RWPE2 (cell line): ENCODE data around the gene MOGAT2.

ENCODE experiments used
- ATAC-seq: fragments of 200-7000 bp; cut with Tn5 transposase; 3 replicates; pipeline ENCODE4 v1.9.1; 2021; ENCODE audit warnings: low read depth
- DNase-seq: peaks from one replicate; pipeline ENCODE4 v3.0.0-alpha.2; 2020; ENCODE audit warnings: low spot score
- H3K27ac ChIP-seq: fragments of 450-650 bp; 2 replicates; pipeline ENCODE4 v1.5.1; 2017; ENCODE audit warnings: mild to moderate bottlenecking; ENCODE audit not compliant: poor library complexity, severe bottlenecking
- H3K27me3 ChIP-seq: fragments of 250-450 bp; sonication (Bioruptor Pico); 2 replicates; pipeline ENCODE4 v1.5.1; 2021; ENCODE audit warnings: mild to moderate bottlenecking, moderate library complexity; ENCODE audit not compliant: insufficient read depth, poor library complexity, severe bottlenecking
- H3K36me3 ChIP-seq: fragments of 250-450 bp; sonication (Bioruptor Pico); 2 replicates; pipeline ENCODE4 v1.5.1; 2020; ENCODE audit warnings: low read depth, mild to moderate bottlenecking, moderate library complexity
- H3K4me1 ChIP-seq: fragments of 250-450 bp; sonication (Bioruptor Pico); 2 replicates; pipeline ENCODE4 v1.5.1; 2021; ENCODE audit warnings: mild to moderate bottlenecking, moderate library complexity; ENCODE audit not compliant: insufficient read depth, poor library complexity, severe bottlenecking
- H3K4me3 ChIP-seq: fragments of 250-450 bp; sonication (Bioruptor Pico); 2 replicates; pipeline ENCODE4 v1.5.1; 2021; ENCODE audit warnings: mild to moderate bottlenecking, moderate library complexity; ENCODE audit not compliant: severe bottlenecking
- H3K9me3 ChIP-seq: fragments of 250-450 bp; sonication (Bioruptor Pico); 2 replicates; pipeline ENCODE4 v1.5.1; 2021; ENCODE audit warnings: mild to moderate bottlenecking, moderate library complexity; ENCODE audit not compliant: severe bottlenecking
- TF ChIP-seq, protein P1 (sequence below): fragments of 450-650 bp; IDR thresholded peaks from one replicate; pipeline ENCODE4 v1.5.1; 2017; ENCODE audit warnings: mild to moderate bottlenecking, moderate library complexity; ENCODE audit not compliant: poor library complexity, severe bottlenecking

The MOGAT2 gene

DNA sequence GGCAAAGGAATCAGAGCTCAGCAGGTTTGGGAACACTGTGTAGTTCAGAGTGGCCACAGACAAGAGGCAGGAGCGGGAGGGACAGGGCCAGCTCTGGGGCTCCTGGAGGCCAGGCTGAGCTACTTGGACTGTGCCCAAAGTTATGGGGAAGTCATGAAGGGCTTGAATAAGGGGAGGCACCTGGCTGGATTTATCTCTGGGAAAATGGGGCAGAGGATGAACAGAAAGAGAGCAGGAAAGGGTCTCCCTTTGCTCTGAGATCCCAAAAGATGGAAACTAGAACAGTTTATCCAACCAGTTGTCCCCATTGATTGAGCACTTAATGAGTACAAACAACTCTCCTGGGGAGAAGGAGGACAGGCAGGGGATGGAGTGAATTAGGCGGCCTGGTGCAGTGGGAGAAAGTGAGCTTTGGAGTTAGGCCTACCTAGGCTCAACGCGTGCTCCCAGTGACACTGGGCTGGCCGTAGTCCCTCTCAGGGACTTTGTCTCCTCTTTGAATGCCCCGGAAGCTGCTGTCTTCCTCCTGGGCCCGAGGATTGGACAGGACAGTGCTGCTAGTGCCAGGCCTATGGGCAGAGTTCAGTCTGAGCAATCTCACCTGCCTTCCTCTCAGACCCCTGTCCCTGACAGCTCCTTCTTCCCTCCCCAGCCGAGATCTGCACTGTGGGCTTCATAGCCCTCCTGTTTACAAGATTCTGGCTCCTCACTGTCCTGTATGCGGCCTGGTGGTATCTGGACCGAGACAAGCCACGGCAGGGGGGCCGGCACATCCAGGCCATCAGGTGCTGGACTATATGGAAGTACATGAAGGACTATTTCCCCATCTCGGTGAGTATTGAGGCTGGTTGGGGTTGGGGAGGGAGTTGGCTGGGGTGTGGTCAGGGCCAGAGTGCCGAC is 2.0 kb downstream of the MOGAT2 start:
- ATAC-seq, result no peak
- no peak for DNase-seq
- Histone ChIP-seq H3K4me1 (no peaks in the 10 kb centered on the region), H3K27ac (no peak overlapping the region), H3K27me3 (no peaks in the 10 kb centered on the region), H3K36me3 (no peaks in the 10 kb centered on the region), H3K9me3 (no peaks in the 10 kb centered on the region), H3K4me3 (no peak overlapping the region)
- TF ChIP-seq, protein P1, sequence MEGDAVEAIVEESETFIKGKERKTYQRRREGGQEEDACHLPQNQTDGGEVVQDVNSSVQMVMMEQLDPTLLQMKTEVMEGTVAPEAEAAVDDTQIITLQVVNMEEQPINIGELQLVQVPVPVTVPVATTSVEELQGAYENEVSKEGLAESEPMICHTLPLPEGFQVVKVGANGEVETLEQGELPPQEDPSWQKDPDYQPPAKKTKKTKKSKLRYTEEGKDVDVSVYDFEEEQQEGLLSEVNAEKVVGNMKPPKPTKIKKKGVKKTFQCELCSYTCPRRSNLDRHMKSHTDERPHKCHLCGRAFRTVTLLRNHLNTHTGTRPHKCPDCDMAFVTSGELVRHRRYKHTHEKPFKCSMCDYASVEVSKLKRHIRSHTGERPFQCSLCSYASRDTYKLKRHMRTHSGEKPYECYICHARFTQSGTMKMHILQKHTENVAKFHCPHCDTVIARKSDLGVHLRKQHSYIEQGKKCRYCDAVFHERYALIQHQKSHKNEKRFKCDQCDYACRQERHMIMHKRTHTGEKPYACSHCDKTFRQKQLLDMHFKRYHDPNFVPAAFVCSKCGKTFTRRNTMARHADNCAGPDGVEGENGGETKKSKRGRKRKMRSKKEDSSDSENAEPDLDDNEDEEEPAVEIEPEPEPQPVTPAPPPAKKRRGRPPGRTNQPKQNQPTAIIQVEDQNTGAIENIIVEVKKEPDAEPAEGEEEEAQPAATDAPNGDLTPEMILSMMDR, result no peak

DNA sequence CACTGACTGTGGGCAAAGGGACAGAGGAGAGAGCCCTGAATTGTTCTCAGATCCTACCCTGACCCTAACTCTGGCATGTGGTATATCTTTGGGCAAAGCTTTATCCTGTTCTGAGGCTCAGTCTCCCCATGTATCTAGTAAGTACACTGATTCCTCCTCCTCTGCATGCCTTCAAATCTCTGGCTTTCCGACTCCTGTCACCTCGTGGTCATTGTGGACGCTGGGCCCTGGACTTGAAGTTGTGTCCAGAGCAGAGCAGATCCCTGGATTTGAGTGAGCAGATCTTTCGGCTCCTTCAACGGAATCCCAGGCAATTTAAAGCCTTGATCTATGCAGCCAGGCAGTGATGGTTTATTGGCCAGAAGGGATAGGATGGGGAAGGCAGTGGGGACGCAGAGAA is 3.0 kb downstream of the MOGAT2 start:
- H3K27me3 ChIP-seq, result no peaks in the 10 kb centered on the region
- TF ChIP-seq, protein P1, result no peak
- H3K27ac ChIP-seq, result no peak overlapping the region
- DNase-seq (no peak), ATAC-seq (no peak)
- no peaks in the 10 kb centered on the region for H3K36me3 ChIP-seq
- H3K9me3 ChIP-seq, result no peaks in the 10 kb centered on the region
- no peak overlapping the region for H3K4me3 ChIP-seq
- H3K4me1 ChIP-seq, result no peaks in the 10 kb centered on the region

DNA sequence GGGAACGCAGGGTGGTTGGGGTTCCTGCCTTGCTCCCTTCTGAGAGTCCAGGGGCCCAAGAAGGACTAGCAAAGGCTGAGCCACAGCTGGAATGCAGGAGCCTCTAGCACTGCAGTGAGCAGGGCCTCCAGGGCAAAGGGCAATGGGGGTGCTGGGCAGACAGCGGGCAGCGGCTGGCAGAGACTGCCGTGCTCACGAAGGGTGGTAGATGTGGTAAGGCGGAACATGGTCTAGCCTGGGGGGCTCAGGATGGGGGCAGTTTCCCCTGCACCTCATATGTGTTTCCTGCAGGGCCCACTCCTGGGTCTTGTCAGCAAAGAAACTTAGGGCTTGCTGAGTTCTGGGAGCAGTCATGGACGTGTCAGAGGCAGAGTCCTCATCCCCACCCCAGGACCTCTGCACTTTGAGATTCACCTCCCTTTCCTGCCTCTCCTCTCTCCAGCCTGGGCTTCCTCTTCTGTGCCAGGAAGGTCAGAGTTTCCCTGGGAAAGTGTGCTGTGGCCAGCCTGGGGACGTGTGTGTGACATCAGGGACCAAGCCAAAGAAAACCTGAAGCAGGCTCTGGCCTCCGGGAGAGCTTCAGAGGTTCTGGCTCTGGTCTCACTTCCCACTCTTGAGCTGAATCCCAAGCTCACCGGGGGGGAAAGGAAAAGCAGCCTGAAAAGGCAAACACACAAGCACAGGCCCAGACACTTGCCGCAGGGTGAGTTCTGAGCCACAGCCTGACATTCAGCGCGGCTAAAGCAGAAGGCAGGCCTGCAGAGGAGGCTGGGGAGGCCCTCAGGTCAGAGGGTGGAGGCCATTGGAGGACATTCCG is 4.4 kb downstream of the MOGAT2 start:
- TF ChIP-seq, protein P1, result no peak
- no peaks in the 10 kb centered on the region for H3K36me3 ChIP-seq
- no peaks in the 10 kb centered on the region for H3K4me1 ChIP-seq
- ATAC-seq (no peak), DNase-seq (no peak)
- H3K9me3 ChIP-seq, result no peaks in the 10 kb centered on the region
- no peak overlapping the region for H3K4me3 ChIP-seq
- no peak overlapping the region for H3K27ac ChIP-seq
- no peaks in the 10 kb centered on the region for H3K27me3 ChIP-seq

DNA sequence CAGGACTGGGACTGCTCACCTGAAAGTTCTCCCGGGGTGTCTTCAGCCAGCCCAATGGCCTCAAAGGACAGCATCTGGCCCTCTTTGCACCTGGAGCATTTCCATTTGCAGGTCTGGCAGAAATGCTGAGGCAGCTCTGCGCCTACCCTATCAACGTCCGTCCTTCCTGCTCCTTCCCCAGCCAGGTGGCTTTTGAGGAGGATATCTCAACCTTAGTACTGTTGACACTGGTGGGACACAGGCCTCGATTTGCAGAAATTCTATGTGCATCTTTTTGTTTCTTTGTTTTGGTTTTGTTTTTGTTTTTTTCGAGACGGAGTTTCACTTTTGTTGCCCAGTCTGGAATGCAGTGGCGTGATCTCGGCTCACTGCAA is 5.0 kb downstream of the MOGAT2 start:
- no peak overlapping the region for H3K4me3 ChIP-seq
- H3K36me3 ChIP-seq, result no peaks in the 10 kb centered on the region
- no peaks in the 10 kb centered on the region for H3K4me1 ChIP-seq
- no peak for ATAC-seq
- TF ChIP-seq, protein P1, result no peak
- no peak overlapping the region for H3K27ac ChIP-seq
- no peaks in the 10 kb centered on the region for H3K27me3 ChIP-seq
- DNase-seq, result no peak
- no peaks in the 10 kb centered on the region for H3K9me3 ChIP-seq
